ENCODE results near the gene EXOC7.
"Not testable (repeated sequence)": the region's sequence is repeated elsewhere in the genome, so short reads cannot be mapped to it uniquely, and the experiment has no call there.

EXOC7 gene

GRCh38 chr17:76085731-76086366 is 17.7 kb downstream of the EXOC7 start:
- DNase-seq = no peak

DNA sequence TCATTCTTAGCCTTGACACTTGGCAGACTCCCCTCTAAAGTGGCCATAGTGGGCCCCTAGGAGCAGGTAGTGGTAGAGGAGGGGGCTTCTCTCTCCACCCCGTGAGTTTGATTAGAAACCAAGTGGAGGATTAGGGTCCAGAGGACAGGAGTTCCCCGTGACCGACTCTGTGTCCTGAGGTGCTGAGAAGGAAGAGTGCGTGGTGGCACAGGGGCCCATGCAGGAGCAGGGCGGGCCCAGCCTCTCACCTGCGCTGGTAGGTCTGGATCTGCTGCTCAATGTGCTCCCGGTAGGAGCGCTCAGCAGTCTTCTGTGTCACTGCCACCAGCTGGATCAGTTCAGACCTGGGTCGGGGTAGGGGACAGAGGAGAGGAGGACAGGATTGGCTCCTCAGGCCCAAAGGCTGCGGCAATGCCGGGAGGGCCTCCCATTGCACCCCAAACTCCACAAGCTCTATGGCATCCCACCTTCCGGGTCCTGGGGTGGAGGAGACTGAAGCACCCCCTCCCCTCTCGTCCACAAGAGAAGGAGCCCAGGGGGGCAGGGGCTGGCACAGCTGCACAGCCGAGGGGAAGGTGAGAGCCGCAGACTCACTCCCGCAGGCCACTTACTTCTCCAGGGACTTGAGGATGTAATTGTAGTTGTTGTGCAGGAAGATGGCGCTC is 18.4 kb downstream of the EXOC7 start:
- DNase-seq = no peak

- DNase-seq = no peak
Measured at GRCh38 chr17:76083536-76084182, 19.9 kb downstream of the EXOC7 start.

DNA sequence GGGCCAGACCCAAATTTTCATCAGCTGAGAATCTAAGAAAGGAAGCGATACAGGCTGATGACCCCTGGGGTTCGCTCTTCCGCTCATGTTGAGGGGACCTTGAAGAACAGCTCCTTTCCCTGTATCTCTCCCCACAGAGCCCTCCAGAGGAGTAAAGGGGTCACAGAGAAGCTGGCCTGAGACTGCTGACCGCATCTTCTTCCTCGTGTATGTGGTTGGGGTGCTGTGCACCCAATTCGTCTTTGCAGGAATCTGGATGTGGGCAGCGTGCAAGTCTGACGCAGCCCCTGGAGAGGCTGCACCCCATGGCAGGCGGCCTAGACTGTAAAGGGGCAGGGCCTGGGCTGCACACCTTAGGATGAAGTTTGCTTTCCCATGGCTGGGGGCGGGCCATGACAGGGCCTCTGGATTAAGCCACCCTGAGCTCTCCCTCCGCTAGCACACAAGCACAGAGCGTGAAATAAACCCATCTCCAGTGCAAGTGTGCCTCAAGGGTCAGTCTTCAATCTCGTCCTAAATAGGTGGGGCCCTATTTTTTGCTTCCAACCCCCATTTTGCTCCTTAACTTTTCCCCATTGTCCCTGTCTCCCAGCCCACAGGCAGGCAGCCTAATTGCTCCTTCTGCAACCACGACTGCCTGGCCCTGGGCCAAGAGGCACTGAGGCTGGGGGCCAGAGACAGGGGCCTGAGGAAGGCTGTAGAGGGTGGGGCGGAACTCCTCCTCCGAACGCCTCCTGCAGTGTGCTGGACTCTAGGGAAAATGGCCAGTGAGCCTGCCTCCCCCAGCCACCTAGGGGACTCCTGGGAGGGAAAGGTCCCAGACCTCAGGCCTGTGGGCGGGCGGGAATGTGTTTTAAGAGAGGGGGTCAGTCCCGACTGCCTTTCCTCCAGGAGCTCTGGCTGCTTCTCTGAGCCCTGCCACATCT is 21.0 kb downstream of the EXOC7 start:
- no peak for DNase-seq

GRCh38 chr17:76081295-76082210 is 22.0 kb downstream of the EXOC7 start:
- no peak for DNase-seq

- DNase-seq = no peak
Measured at GRCh38 chr17:76080768-76081287, 22.8 kb downstream of the EXOC7 start.

DNA sequence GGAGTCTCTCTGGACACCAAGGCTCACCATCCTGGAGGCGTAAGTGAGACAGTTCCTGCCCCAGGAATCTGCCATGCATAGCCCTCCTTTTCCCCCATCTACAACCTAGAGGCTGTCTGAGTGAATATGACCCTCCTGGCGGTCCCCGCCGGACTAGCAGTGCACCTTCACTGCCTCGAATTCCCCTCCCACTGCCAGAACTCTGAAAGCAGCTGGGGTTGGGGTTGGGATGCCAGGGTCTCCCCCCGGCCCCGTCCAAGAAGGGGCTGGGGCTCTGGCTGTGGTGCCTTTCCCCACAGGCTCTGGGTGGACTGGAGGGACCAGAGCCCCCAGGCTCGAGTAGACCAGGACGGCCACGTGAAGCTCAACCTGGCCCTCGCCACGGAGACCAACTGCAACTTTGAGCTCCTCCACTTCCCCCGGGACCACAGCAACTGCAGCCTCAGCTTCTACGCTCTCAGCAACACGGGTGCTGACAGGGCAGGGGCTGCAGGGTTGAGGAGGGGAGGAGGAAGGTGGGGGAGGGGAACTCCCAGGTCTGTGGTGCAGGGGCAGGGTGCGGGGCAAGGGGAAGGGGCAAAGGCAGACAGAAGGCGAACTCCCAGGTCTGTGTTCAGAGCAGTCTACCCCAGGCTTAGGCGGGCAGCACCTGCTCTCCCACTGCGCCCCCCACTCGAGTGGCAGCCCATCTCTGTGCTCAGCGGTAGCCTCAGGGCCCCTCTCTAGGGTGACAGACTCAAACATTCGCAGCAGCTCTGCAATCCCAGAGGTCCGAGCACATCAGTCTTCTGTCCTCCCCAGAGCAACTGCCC is 23.4 kb downstream of the EXOC7 start:
- no peak for DNase-seq

DNA sequence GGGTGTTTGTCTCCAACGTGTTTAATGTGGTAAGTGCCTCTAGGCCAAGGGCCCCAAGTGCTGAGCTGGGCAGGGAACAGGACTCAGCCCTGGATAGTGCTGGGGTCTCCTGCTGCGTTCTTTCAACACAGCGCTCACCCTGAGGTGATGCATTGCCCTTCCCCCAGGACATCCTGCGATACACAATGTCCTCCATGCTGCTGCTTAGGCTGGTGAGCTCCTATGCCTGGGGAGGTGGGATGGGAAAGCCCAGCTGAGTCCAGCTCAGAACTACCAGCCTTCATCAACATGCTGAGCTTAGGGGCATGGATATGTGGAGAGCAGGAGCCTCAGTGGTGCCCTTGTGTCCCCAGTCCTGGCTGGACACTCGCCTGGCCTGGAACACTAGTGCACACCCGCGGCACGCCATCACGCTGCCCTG is 24.0 kb downstream of the EXOC7 start:
- no peak for DNase-seq

GRCh38 chr17:76078860-76079534 is 24.6 kb downstream of the EXOC7 start, which contains the start of gene ZACN:
Gene ZACN, plus strand, starts transcription at chr17:76079182. Its CDS starts 83 bp downstream, at chr17:76079265.
- no peak for DNase-seq

- DNase-seq = not testable (repeated sequence)
Measured at GRCh38 chr17:76078370-76078769, 25.2 kb downstream of the EXOC7 start.

- peak; percentile 24 for DNase-seq
Measured at GRCh38 chr17:76077584-76078110, 25.9 kb downstream of the EXOC7 start.

DNA sequence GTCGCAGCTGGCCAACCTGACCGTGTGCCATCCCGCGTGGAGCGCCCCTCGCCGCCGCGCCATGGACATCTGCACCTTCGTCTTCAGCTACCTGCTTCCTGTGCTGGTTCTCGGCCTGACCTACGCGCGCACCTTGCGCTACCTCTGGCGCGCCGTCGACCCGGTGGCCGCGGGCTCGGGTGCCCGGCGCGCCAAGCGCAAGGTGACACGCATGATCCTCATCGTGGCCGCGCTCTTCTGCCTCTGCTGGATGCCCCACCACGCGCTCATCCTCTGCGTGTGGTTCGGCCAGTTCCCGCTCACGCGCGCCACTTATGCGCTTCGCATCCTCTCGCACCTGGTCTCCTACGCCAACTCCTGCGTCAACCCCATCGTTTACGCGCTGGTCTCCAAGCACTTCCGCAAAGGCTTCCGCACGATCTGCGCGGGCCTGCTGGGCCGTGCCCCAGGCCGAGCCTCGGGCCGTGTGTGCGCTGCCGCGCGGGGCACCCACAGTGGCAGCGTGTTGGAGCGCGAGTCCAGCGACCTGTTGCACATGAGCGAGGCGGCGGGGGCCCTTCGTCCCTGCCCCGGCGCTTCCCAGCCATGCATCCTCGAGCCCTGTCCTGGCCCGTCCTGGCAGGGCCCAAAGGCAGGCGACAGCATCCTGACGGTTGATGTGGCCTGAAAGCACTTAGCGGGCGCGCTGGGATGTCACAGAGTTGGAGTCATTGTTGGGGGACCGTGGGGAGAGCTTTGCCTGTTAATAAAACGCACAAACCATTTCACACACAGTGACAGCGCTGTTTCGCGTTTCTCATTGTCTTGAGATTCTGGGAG is 26.6 kb downstream of the EXOC7 start:
- no peak for DNase-seq

DNA sequence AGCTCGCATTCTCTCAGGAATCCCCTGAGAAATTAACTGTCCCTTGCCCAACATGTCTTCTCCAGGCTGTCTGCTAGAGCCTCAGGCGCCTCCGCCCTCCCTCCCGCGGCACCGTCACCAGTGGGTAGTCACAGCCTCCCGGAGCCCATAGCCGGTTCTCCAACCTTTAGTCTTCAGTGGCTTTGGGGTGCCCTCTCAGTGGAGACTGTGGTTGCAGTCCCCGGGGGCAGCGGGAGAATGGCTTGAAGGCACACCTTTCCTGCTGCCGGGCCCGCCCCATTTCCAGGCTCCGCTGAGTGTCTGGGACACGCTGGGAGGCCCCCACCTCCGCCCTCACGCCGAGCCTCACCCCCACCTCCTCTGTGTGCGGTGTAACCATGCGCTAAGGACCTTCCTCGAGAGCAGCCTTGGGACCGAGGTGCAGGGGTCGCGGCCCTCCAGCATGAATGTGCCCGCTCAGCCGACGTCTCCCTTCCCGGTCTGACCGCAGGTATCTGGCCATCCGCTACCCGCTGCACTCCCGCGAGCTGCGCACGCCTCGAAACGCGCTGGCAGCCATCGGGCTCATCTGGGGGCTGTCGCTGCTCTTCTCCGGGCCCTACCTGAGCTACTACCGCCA is 27.3 kb downstream of the EXOC7 start:
- no peak for DNase-seq

GRCh38 chr17:76075364-76076145 is 28.0 kb downstream of the EXOC7 start:
- peak; percentile 19 for DNase-seq

- DNase-seq = no peak
Measured at GRCh38 chr17:76074390-76075363, 28.9 kb downstream of the EXOC7 start, which contains the start of gene GALR2. Gene GALR2, plus strand, starts transcription at chr17:76074781. Its CDS starts 103 bp downstream, at chr17:76074884.

All from NCI-H1694 treated with DMSO at 0.1 percent for 48 hours (cell line).